Measurements from ENCODE around the gene SAG.

Gene SAG

GRCh38 chr2:233288663-233289062 is 19.0 kb upstream of the SAG start:
- DNase-seq (ENCODE audit: low spot score), result no peak

- no peak for DNase-seq (ENCODE audit: low spot score)
Observed at GRCh38 chr2:233289648-233290047, 18.0 kb upstream of the SAG start.

GRCh38 chr2:233290051-233290845 is 17.4 kb upstream of the SAG start:
- no peak for DNase-seq (ENCODE audit: low spot score)

GRCh38 chr2:233295891-233296290 is 11.7 kb upstream of the SAG start:
- no peak for DNase-seq (ENCODE audit: low spot score)

- no peak for DNase-seq (ENCODE audit: low spot score)
Observed at GRCh38 chr2:233297076-233297475, 10.5 kb upstream of the SAG start.

- DNase-seq (ENCODE audit: low spot score), result no peak
Observed at GRCh38 chr2:233300401-233300800, 7.2 kb upstream of the SAG start.

GRCh38 chr2:233301248-233301647 is 6.4 kb upstream of the SAG start:
- DNase-seq (ENCODE audit: low spot score), result no peak

GRCh38 chr2:233301811-233302210 is 5.8 kb upstream of the SAG start:
- no peak for DNase-seq (ENCODE audit: low spot score)

- no peak for DNase-seq (ENCODE audit: low spot score)
Observed at GRCh38 chr2:233303252-233303651, 4.4 kb upstream of the SAG start.

- no peak for DNase-seq (ENCODE audit: low spot score)
Observed at GRCh38 chr2:233311241-233311926, 3.8 kb downstream of the SAG start.

- no peak for DNase-seq (ENCODE audit: low spot score)
Observed at GRCh38 chr2:233312874-233313273, 5.3 kb downstream of the SAG start.

GRCh38 chr2:233314180-233314925 is 6.7 kb downstream of the SAG start:
- no peak for DNase-seq (ENCODE audit: low spot score)

GRCh38 chr2:233317196-233317943 is 9.8 kb downstream of the SAG start:
- DNase-seq (ENCODE audit: low spot score), result no peak

GRCh38 chr2:233319256-233319655 is 11.6 kb downstream of the SAG start:
- no peak for DNase-seq (ENCODE audit: low spot score)

GRCh38 chr2:233320470-233320869 is 12.9 kb downstream of the SAG start:
- DNase-seq (ENCODE audit: low spot score), result no peak

GRCh38 chr2:233321166-233321565 is 13.6 kb downstream of the SAG start:
- no peak for DNase-seq (ENCODE audit: low spot score)

GRCh38 chr2:233323851-233324250 is 16.2 kb downstream of the SAG start:
- DNase-seq (ENCODE audit: low spot score), result no peak

- no peak for DNase-seq (ENCODE audit: low spot score)
Observed at GRCh38 chr2:233325256-233325655, 17.6 kb downstream of the SAG start.

- DNase-seq (ENCODE audit: low spot score), result no peak
Observed at GRCh38 chr2:233325814-233326213, 18.2 kb downstream of the SAG start.

- DNase-seq (ENCODE audit: low spot score), result no peak
Observed at GRCh38 chr2:233326500-233326899, 18.9 kb downstream of the SAG start.

- DNase-seq (ENCODE audit: low spot score), result no peak
Observed at GRCh38 chr2:233328922-233329321, 21.3 kb downstream of the SAG start.

- no peak for DNase-seq (ENCODE audit: low spot score)
Observed at GRCh38 chr2:233329489-233330135, 22.0 kb downstream of the SAG start.
